ENCODE data around the gene S100A4. TPM values are rescaled to one million over a fixed set of nuclear protein-coding genes. Genes with fewer than 3 reads are reported as not detected.

Gene S100A4
- total RNA-seq, 1 donor from 2014 or later: 165 TPM

DNA sequence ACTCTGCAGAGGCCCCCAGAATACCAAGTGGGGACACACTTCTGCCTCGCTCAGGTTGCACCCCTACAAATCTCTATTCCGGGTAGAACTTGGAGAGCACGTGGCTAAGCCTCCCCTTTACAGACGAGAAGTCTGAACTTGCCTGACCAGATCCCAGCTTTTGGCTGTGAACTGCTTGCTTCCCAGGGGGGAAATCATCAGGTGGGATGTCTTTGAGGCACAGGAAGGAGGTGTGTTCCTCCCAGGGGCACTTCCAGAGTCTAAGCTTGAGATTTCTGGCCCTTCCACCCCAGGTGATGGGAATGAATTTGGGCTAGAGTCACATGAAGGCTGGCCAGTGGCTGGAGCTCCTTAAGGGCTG is 4.8 kb upstream of the S100A4 start:
- Histone ChIP-seq H3K27me3 (ENCODE audit: control insufficient read depth in 3 of 3, insufficient read depth in 3 of 3, low read length in 3 of 3) (no peaks in the 10 kb centered on the region), H3K36me3 (ENCODE audit: control insufficient read depth in 3 of 3, insufficient read depth in 3 of 3, low read length in 3 of 3) (no peaks in the 10 kb centered on the region), H3K27ac (ENCODE audit: low read depth, low read length) (peak overlapping the region; percentile 72), H3K4me3 (ENCODE audit: low read length in 3 of 3) (no peak overlapping the region), H3K4me1 (ENCODE audit: control insufficient read depth in 3 of 3, insufficient read depth in 3 of 3, low read length in 3 of 3) (peaks cover 54 to 71% (median 61%) of the 10 kb centered on the region in 3 donors), H3K9ac (ENCODE audit: low read depth in 1 of 3, low read length in 3 of 3) (no peak overlapping the region), H3K9me3 (ENCODE audit: control insufficient read depth in 3 of 3, low read length in 3 of 3) (no peaks in the 10 kb centered on the region)

DNA sequence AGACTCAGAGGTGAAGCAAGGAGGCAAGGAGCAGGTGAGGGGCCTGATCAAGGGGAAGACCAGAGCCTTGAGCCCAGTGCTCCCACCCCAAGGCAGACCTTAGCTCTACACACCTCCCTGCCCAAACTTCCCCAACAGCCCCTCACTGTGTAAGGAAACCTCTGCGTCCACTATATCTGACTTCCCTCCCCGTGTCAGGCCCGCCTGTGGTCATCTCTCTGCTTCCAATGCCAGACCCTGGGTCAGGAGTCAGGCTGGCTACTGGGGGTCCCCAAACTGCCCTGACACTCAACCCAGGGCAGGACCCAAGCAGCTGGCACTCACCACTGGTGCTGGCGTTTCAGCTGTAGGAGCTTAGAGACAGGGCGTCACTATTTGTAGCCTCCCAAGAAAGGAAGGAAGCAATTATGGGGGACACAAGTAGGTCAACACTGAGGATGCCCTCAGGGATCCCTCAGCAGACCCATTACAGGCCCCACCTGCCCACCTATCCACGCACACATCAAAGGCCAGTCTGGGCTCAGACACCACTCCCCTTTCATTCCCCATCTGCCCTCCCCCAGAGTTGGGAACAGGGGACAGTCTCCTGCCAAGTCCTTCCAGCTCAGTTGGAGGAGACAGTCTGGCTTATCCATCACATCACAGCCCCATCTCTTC is 4.3 kb upstream of the S100A4 start:
- Histone ChIP-seq H3K9me3 (ENCODE audit: control insufficient read depth in 3 of 3, low read length in 3 of 3) (no peaks in the 10 kb centered on the region), H3K27me3 (ENCODE audit: control insufficient read depth in 3 of 3, insufficient read depth in 3 of 3, low read length in 3 of 3) (no peaks in the 10 kb centered on the region), H3K27ac (ENCODE audit: low read depth, low read length) (peak overlapping the region; percentile 72), H3K9ac (ENCODE audit: low read depth in 1 of 3, low read length in 3 of 3) (peak overlapping the region in 1 of 3 donors; percentile 40), H3K4me1 (ENCODE audit: control insufficient read depth in 3 of 3, insufficient read depth in 3 of 3, low read length in 3 of 3) (peaks cover 59 to 75% (median 66%) of the 10 kb centered on the region in 3 donors), H3K4me3 (ENCODE audit: low read length in 3 of 3) (no peak overlapping the region), H3K36me3 (ENCODE audit: control insufficient read depth in 3 of 3, insufficient read depth in 3 of 3, low read length in 3 of 3) (no peaks in the 10 kb centered on the region)

DNA sequence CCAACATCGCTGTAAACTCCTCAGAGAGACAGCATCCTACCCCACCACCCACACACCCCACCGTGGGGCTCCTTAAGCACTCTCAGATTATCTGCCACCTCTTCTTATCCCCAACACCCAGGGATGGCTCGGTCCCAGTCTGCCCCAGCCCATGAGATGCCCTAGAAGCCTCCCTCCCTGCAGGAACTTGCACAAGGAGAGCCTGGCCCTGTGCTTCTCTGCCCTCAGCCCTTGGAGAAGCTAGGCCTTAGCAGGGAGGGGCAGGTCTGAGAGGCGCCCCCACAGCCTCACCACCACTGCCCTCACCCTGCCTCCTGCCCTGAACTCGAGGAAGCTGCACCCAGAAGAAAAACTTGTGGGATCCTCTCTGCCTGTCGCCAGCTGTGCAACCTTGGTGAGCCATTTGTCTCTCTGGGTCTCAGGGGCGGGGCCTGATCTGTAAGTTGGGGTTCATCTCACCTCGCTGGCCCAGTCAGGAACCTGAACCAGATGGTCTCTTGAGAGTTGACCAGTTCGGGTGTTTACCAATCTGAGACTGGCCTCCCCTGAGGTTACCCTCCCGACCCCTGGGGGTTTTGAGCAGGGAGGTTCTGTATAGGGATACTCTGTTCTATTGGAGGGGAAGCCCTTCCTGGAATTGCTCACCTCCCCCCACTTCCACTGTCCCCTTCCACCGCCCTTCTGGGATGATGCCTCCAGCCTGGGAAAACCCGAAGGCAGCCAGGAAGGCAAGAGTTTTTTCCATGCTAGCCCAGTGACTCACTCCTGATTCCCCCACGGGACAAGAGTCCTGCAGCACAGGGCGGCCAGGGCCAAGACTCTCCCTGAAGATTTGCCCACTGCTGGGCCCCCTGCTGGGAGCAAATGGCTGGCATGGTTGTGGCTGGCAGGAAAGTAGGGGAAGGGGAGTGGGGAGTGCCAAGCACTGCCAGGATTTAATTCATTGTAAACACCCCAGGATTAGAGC is 3.4 kb upstream of the S100A4 start, which contains the start of gene S100A3:
Gene S100A3 (minus strand): TSS at position 537 of the 967 bp plus-strand sequence. CDS start 773 bp downstream, outside the sequence.
- Histone ChIP-seq H3K9me3 (ENCODE audit: control insufficient read depth in 3 of 3, low read length in 3 of 3) (no peaks in the 10 kb centered on the region), H3K27ac (ENCODE audit: low read depth, low read length) (peak within 1 kb of the TSS; percentile 72), H3K36me3 (ENCODE audit: control insufficient read depth in 3 of 3, insufficient read depth in 3 of 3, low read length in 3 of 3) (no peaks in the 10 kb centered on the region), H3K9ac (ENCODE audit: low read depth in 1 of 3, low read length in 3 of 3) (peak within 1 kb of the TSS in 2 of 3 donors; percentile 40 to 43), H3K4me1 (ENCODE audit: control insufficient read depth in 3 of 3, insufficient read depth in 3 of 3, low read length in 3 of 3) (peaks cover 63 to 77% (median 70%) of the 10 kb centered on the region in 3 donors), H3K27me3 (ENCODE audit: control insufficient read depth in 3 of 3, insufficient read depth in 3 of 3, low read length in 3 of 3) (no peaks in the 10 kb centered on the region), H3K4me3 (ENCODE audit: low read length in 3 of 3) (peak within 1 kb of the TSS in 1 of 3 donors; percentile 0)

DNA sequence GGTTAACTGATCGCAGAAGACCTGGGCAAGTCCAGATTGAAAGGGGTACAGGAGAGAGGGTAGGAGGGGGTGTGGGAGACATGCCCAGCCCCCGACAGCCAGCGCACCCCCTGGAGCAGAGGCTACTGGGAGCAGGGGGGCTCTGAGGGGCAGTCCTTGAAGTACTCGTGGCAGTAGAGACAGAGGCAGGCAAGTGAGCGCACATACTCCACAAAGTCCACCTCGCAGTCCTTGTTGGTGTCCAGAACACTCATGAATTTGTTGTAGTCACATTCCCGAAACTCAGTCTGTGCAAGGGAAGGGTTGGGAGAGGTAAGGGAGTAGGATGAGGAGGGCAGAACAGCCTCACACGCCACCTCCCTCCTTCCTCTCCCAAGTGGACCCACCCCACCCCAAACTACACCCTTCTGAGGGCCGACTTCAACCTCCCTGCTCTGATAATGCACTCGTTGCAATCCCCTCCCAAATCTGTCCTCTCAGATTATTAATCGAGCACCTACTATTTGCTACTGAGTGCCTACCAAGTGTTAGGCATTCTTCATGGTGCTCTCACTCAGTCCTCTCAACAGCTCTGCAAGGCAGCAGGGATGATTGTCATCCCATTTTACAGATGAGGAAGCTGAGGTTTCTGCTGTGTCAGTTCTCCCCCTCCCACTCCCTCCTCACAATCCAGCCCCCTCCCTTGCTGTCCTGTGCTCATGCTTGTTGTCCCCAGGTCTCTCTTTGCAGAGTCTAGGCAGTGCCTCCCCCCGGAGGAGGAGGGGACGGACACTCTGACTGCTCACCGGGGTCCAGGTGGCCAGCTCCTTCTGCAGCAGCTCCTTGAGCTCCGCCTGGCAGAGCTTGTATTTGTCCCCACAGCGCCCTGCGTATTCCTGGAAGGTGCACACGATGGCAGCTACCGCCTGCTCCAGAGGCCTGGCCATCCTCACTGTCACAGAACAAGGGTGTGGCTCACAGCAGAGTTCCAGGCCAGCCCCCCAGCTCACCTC is 2.2 kb upstream of the S100A4 start:
- H3K9me3 ChIP-seq (ENCODE audit: control insufficient read depth in 3 of 3, low read length in 3 of 3): no peaks in the 10 kb centered on the region
- H3K27ac ChIP-seq (ENCODE audit: low read depth, low read length): peak overlapping the region; percentile 72
- no peaks in the 10 kb centered on the region for H3K36me3 ChIP-seq (ENCODE audit: control insufficient read depth in 3 of 3, insufficient read depth in 3 of 3, low read length in 3 of 3)
- peaks cover 67 to 75% (median 69%) of the 10 kb centered on the region in 3 donors for H3K4me1 ChIP-seq (ENCODE audit: control insufficient read depth in 3 of 3, insufficient read depth in 3 of 3, low read length in 3 of 3)
- H3K9ac ChIP-seq (ENCODE audit: low read depth in 1 of 3, low read length in 3 of 3): peak overlapping the region in 1 of 3 donors; percentile 33
- no peaks in the 10 kb centered on the region for H3K27me3 ChIP-seq (ENCODE audit: control insufficient read depth in 3 of 3, insufficient read depth in 3 of 3, low read length in 3 of 3)
- no peak overlapping the region for H3K4me3 ChIP-seq (ENCODE audit: low read length in 3 of 3)

DNA sequence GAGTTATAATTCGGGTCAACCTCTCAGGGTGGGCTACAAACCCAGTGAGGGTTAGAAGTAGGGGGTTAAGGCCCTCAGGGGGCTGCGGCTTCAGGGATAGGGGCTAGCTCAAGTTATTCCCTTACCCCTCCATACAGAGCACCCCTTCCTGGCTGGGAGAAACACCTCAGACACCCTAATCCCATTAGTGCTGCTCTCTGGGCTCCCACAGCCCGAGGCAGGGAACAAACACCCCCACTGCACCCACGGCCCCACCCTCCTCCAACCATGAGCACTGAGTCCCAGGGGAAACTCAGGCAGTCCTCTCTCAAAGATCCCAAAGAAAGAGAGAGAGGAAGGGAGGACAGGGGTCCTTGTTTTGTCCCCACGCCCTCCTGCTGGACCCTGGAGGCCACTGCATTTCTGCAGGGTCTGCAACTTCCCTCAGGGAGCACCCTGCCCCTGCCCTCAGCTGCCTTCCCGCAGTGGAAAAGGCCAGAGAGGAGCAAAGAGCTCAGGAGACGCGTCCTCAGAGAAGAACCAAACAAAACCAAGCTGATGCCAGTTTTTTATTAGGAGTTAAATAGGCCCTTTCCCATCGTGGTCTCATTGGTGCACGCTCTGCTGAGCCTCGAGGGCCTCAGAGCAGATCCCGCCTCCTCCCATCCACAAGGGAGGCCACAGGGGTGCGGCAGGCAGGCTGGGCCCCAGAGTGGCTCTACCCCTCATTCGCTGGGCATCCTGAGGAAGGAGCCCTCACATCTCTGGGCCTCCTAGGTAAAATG is 1.4 kb upstream of the S100A4 start:
- Histone ChIP-seq H3K27ac (ENCODE audit: low read depth, low read length) (peak overlapping the region; percentile 60), H3K9me3 (ENCODE audit: control insufficient read depth in 3 of 3, low read length in 3 of 3) (no peaks in the 10 kb centered on the region)

DNA sequence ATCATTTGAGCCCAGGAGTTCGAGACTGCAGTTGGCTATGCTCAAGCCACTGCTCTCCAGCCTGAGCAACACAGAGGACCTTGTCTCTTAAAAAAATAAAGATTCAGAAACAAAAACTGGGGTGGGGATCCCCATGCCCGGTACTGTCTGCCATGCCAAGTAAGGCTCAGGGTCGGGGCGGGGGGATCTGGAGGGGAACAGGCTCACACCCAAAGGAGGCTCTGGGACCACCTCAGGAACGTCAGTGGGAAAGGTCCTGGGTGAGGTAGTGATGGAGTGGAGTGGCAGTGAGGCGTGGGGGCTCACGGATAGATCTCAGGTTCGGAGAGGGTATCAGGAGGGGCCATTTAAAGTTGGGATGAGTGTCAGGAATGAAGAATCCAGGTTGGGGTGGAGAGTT is 765 bp upstream of the S100A4 start:
- H3K9ac ChIP-seq (ENCODE audit: low read depth in 1 of 3, low read length in 3 of 3): peak overlapping the region; percentile 2 to 78 (median 11)
- no peaks in the 10 kb centered on the region for H3K27me3 ChIP-seq (ENCODE audit: control insufficient read depth in 3 of 3, insufficient read depth in 3 of 3, low read length in 3 of 3)
- H3K27ac ChIP-seq (ENCODE audit: low read depth, low read length): peak overlapping the region; percentile 60
- H3K4me3 ChIP-seq (ENCODE audit: low read length in 3 of 3): peak overlapping the region in 1 of 3 donors; percentile 83
- H3K36me3 ChIP-seq (ENCODE audit: control insufficient read depth in 3 of 3, insufficient read depth in 3 of 3, low read length in 3 of 3): no peaks in the 10 kb centered on the region
- H3K9me3 ChIP-seq (ENCODE audit: control insufficient read depth in 3 of 3, low read length in 3 of 3): no peaks in the 10 kb centered on the region
- peaks cover 69 to 75% (median 71%) of the 10 kb centered on the region in 3 donors for H3K4me1 ChIP-seq (ENCODE audit: control insufficient read depth in 3 of 3, insufficient read depth in 3 of 3, low read length in 3 of 3)

More for the DNA sequence above, 1.4 kb upstream of the S100A4 start:
- Histone ChIP-seq H3K27me3 (ENCODE audit: control insufficient read depth in 3 of 3, insufficient read depth in 3 of 3, low read length in 3 of 3) (no peaks in the 10 kb centered on the region), H3K4me1 (ENCODE audit: control insufficient read depth in 3 of 3, insufficient read depth in 3 of 3, low read length in 3 of 3) (peaks cover 69 to 75% (median 71%) of the 10 kb centered on the region in 3 donors), H3K9ac (ENCODE audit: low read depth in 1 of 3, low read length in 3 of 3) (peak overlapping the region in 2 of 3 donors; percentile 11 to 33), H3K36me3 (ENCODE audit: control insufficient read depth in 3 of 3, insufficient read depth in 3 of 3, low read length in 3 of 3) (no peaks in the 10 kb centered on the region), H3K4me3 (ENCODE audit: low read length in 3 of 3) (peak overlapping the region in 1 of 3 donors; percentile 83)

DNA sequence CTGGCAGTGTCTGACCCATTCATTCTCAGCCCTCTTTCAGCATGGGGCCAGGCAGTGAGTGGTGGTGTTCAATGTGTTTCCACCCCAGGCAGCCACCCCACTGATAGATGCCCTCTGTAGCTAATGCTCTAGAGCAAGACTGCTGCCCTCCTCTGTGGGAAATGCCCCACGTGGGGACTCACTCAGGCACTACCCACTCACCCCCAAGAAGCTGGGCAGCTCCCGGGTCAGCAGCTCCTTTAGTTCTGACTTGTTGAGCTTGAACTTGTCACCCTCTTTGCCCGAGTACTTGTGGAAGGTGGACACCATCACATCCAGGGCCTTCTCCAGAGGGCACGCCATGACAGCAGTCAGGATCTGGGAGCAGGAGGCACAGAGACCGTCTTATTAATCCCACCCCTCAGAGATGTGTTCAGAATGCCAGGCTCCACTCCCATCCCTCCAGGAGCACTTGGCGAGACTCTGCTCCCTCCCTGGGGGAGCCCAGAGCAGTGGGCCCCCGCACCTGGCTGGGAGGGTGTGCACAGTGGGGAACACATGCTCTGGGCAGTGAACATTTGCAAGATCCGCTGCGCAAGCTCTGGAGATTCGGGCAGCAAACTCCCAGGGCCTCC is 1.0 kb downstream of the S100A4 start:
- Histone ChIP-seq H3K36me3 (ENCODE audit: control insufficient read depth in 3 of 3, insufficient read depth in 3 of 3, low read length in 3 of 3) (no peaks in the 10 kb centered on the region), H3K4me1 (ENCODE audit: control insufficient read depth in 3 of 3, insufficient read depth in 3 of 3, low read length in 3 of 3) (peaks cover 60 to 62% (median 60%) of the 10 kb centered on the region in 3 donors), H3K4me3 (ENCODE audit: low read length in 3 of 3) (peak overlapping the region; percentile 68 to 84 (median 83)), H3K9ac (ENCODE audit: low read depth in 1 of 3, low read length in 3 of 3) (peak overlapping the region; percentile 76 to 78 (median 76)), H3K27ac (ENCODE audit: low read depth, low read length) (peak overlapping the region; percentile 60), H3K27me3 (ENCODE audit: control insufficient read depth in 3 of 3, insufficient read depth in 3 of 3, low read length in 3 of 3) (no peaks in the 10 kb centered on the region), H3K9me3 (ENCODE audit: control insufficient read depth in 3 of 3, low read length in 3 of 3) (no peaks in the 10 kb centered on the region)

DNA sequence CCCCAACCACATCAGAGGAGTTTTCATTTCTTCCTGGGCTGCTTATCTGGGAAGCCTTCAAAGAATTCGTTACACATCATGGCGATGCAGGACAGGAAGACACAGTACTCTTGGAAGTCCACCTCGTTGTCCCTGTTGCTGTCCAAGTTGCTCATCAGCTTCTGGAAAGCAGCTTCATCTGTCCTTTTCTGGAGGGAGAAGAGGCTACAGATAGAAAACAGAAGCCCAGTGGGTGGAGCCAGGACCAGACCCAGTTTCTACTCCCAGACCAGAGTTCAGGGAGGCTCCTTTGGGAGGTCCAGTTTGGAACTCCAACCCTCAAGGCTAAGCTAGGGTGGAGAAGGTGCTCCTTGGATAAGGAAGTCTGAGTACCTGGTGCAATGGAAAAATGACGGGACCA is 1.9 kb downstream of the S100A4 start:
- peak overlapping the region; percentile 60 for H3K27ac ChIP-seq (ENCODE audit: low read depth, low read length)
- no peaks in the 10 kb centered on the region for H3K27me3 ChIP-seq (ENCODE audit: control insufficient read depth in 3 of 3, insufficient read depth in 3 of 3, low read length in 3 of 3)
- no peaks in the 10 kb centered on the region for H3K36me3 ChIP-seq (ENCODE audit: control insufficient read depth in 3 of 3, insufficient read depth in 3 of 3, low read length in 3 of 3)
- H3K9me3 ChIP-seq (ENCODE audit: control insufficient read depth in 3 of 3, low read length in 3 of 3): no peaks in the 10 kb centered on the region
- H3K4me3 ChIP-seq (ENCODE audit: low read length in 3 of 3): peak overlapping the region in 1 of 3 donors; percentile 83
- no peak overlapping the region for H3K9ac ChIP-seq (ENCODE audit: low read depth in 1 of 3, low read length in 3 of 3)
- H3K4me1 ChIP-seq (ENCODE audit: control insufficient read depth in 3 of 3, insufficient read depth in 3 of 3, low read length in 3 of 3): peaks cover 52 to 55% (median 52%) of the 10 kb centered on the region in 3 donors
